UCSD-AML1 (cell line): ENCODE measurements around the gene APOB.
"Not testable (repeated sequence)": the region's sequence is repeated elsewhere in the genome, so short reads cannot be mapped to it uniquely, and the experiment has no call there.

Source experiments
- DNase-seq: peaks from one replicate; lab custom pipeline; 2025; ENCODE audit not compliant: unreplicated experiment; lab: John Stamatoyannopoulos, UW

APOB gene

DNA sequence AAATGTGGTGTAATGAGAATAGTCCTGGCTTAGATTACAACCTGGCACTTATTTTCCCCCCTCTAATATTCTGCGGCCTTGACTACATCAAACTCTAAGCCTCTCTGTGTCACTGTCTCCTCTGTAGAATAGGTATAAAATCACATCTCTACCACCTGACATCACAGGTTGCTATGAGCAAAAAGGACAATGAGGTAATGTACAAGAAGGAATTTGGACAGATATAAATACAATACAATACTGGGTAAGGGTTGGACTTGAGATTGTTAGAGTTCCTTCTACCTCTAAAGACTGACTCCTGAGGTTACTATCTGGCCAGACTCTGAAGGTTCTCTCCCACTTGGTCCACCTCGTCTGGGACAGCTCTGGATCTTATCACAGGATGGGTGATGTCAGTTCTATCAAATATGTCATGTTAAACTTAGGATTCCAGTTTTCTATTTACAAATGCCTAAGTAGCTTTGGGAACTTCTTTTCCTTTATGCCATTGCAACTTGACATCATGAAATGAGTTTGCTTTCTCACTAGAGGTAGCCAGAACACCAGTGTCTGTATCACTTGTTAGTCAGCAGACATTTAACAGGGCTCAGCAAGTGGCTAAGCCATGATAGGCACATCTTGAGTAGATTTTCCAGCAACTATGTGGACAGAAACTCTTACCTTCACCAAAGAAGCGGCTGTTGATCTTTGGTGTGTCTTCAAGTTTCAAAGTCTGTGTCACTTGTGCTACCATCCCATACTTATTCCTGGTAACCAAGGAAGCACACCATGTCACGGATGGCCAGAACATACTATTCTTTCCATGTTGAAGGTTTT lies 9.5 kb downstream of the APOB start:
- DNase-seq, result no peak

DNA sequence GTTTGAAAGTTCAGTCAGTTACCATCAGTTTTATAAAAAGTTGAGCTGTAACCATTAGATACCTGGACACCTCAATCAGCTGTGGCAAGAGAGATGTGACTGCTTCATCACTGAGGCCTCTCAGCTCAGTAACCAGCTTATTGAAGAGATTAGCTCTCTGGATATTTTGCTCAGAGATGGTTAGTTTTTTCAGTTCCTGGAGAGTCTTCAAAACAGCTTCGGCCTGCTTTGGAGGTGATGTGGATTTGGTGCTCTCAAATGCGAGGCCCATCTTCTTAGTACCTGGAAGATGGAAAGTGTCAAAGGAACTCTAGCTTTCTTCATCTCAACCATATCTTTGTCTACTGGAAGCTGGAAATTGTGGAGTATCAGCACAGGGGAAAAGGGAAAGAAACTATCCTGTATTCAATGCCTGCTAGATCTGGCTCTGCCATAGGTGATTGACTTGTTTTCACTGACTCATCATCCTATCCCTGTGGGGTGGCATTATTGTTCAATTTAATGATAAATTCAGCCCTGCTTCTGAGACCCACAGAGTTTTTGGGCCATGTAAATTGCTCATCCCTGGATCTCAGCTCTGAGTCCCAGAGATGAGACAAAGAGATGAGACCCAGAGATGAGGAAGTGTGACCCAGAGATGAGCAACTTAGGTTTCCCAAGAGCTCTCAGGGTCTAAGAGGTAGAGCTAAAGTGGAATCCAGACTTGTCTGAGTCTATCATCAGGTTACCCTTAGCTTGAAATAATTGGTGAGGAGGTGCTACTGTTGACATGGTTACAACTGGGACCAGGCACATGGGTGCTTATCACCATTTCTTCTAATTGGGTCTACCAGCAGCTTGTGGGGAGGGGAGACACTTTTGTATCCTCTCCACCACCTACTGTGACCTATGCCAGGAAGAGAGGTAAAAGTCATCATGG lies 10.4 kb downstream of the APOB start:
- DNase-seq, result no peak

DNA sequence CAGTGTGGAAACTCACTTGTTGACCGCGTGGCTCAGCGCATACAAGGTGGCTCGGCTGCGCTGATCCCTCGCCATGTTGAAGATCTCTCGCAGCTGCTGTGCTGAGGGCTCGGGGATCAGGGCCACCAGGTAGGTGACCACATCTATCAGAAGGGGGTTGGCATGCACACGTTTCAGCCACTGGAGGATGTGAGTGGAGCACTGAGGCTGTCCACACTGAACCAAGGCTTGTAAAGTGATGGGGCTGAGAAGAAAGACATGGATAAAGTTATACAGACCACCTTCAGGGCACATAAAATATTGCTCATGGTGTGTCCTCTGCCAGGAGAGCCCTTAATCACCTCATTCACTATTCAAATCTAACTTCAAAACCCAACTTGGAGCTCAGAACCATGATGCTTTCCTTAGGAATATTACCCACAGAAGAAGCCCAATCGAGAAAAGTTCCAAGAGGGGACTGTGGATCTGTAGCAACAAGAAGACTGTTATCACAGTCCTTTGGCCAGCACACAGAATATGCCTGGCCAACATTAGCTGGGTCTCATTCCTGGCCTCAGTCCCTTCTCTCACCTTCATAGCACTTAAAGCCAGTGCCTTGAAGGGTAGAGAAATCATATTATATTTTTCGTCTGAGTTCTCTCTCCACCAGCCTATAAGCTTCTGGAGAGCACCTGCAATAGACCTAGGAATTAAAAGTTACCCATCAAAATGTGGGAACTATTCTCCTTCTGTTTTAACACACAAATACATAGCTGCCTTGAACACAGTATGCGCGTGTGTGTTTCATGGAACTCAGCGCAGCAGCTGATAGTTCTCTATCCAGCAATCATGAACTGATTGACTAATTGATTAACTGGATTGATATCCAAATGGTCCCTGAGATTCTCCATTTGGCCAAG lies 11.3 kb downstream of the APOB start:
- DNase-seq, result no peak

DNA sequence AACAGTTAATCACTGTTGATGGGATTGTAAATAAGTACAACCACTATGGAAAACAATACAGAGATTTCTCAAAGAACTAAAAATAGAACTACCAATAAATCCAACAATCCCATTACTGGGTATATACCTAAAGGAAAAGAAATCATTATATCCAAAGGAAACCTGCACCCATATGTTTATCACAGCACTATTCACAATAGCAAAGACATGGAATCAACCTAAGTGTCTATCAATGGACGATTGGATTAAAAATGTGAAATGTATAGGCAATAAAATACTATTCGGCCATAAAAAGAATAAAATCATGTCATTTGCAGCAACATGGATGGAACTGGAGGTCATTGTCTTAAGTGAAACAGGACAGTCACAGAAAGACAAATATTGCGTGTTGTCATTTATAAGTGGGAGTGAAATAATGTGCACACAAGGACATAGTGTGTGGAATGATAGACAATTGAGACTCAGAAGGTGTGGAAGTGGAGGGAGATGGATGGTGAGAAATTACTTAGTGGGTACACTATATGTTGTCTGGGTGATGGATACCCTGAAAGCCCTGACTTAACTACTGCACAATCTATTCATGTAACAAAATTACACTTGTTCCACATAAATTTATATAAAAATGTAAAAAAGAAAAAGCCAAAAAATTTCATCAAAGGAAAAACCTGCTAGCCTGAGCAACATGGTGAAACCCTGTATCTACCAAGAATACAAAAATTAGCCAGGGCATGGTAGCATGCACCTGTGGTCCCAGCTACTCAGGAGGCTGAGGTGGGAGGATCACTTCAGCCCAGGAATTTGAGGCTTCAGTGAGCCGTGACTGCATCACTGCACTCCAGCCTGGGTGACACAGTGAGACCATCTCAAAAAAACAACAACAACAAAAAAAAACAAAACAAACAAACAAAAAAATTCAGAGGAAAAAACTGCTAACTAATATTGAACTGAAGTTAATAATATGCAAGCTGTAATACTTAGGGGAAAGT lies 12.6 kb downstream of the APOB start:
- DNase-seq, result no peak

DNA sequence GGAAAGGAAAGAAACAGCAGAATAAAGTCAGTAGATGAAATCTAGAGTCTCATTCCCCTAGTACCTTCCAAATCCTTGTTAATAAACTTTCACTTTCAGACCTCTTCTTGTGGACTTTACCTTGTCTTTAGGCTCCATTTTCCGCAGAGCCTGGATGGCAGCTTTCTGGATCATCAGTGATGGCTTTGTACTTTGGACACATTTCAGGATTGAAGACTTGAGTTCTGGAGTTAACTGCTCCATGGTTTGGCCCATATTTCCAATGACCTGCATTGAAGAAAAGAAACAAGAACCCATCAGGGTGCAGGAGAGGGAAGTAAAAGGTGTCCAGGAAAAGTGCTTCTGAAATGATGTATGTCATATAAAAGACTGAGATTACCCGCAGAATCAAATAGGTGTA lies 14.4 kb downstream of the APOB start:
- no peak for DNase-seq

DNA sequence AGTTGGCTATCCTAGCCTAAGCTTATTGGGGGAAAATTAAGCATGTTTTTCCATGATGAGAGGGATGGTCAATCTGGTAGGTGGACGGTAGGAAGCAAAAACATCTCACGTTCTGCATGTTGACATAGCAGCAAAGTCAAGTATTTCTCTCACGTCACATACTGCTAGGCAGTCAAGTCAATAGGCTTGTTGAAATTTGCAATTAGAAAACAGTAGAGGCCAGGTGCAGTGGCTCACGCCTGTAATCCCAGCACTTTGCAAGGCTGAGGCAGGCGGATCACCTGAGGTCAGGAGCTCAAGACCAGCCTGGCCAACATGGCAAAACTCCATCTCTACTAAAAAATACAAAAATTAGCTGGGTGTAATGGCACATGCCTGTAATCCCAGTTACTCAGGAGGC lies 14.9 kb downstream of the APOB start:
- DNase-seq, result not testable (repeated sequence)

DNA sequence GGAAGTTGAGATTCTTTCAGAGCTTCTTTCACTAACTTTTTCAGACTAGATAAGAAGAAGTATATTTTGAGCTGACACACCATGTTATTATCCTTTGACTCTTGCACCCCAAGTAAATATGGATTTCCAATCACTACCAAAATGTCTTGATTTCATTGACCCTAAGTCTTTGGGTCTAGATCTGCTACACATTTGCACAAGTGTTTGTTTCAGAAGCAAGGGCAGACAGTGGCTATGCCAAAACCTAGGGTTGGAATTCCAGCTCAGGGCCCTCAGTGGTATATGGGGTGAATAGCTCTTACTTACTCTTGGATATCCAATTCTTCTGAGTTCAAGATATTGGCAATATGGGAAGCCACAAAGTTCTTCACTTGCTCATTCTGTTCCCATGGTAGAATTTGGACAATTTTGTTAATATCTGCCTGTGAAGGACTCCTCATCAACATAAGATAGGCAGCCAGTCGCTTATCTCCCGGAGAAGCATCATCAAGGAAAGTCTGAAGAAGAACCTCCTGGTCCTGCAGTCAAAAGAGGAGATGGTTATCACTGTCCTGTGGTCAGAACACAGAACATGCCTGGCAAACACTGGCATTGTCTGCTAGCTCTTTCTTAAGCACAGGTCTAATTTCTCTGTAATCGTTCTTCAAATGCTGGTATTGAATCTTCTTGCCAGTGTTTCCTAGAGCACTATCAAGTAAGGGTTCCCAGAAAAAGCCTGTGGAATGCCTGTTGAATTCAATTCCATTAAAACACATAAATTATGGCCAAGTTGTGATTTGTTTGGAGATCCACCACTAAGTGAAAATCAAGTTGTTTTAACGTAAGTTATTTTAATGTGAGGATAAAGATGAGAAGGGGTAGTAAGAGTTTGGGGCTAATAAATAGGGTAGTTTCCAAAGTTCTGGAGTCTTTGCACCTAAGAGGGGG lies 15.6 kb downstream of the APOB start:
- no peak for DNase-seq

DNA sequence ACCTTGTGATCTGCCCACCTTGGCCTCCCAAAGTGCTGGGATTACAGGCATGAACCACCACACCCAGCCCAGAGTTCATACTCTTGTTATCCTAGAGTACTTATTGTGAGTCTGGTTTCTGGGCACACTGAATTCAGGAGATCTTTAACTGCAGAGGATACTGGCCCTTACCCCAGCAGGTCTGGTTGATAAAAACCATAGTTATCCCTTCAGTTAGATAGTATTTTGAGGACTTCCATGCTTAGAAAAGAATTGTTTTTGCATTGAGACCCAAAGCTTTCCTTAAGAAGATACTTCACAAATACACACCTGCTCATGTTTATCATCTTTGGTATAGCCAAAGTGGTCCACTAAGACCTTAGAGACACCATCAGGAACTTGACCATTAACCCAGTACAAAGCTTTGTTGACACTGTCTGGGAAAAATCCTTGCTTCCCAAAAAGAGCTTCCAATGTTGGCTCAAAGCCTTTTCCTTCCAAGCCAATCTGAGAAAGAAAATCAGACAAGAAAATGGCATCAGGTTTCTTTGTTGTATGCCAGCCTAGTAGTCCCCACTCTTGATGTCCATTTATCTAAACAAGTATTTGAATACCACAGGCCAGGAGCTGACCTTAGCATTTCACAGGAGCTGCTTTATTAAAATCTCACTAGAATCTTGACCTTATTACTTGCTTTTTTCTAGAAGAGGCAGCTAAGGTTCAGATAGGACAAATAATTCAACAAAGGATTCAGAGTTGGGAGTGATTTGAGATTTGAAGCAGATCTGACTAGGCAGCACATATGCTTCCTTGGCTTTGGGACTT lies 17.2 kb downstream of the APOB start:
- DNase-seq, result no peak

DNA sequence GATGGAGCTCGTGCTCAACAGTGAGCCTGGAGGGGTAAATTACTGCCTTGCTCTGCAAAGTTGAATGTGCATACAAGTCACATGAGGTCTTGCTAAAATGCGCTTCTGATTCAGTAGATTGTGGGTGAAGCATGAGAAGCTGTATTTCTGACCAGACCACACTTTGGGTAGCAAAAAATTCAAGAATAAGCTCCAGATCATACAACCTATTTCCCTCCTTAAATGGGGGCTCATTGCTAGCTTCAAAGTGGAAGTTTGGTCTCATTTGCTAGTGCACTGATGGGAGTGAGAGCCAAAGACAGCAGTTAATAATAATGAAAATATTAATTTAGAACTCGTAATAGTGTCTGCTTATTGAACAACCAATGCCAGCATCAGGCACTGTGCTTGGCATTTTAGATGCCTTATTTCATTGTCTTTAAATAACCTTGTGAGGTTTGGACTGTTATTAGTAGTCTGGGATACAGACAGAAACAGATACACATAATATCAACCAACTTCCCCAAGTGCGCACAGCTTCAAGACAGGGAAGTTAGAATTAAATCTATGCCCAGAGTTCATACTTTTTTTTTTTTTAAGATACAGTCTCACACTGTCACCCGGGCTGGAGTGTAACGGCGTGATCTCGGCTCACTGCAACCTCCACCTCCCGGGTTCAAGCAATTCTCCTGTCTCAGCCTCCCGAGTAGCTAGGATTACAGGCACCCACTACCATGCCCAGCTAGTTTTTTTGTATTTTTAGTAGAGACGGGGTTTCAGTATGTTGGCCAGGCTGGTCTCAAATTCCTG lies 18.0 kb downstream of the APOB start:
- DNase-seq, result no peak

DNA sequence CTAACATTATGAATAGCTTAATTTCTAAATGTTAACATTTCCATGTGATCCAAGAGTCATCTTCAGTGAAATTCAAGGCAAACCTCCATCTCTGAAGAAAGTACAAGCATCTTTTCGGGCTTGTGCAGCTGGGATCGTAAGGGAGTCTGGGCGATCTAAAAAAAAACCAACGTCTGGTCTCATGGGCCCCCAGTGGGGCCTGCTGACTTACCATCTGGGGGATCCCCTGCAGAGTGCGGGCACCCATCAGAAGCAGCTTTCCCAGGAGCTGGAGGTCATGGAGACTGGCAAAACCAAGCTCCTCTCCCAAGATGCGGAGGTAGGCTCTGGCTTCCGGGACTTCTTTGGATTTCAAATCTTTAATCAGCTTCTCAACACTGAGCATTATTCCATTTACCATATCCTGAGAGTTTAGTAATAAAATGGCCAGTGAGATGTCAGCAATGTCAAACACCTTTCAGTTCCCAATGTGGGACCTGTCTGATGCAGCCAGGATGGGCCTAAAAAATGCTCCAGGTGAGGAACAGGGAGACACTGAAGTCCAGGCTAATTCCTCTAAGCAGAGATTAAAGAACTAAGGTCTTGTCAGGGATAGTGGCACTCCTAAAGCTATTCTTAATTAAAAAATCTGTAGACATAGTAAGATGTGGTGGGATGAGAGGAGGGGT lies 19.0 kb downstream of the APOB start:
- DNase-seq, result no peak

DNA sequence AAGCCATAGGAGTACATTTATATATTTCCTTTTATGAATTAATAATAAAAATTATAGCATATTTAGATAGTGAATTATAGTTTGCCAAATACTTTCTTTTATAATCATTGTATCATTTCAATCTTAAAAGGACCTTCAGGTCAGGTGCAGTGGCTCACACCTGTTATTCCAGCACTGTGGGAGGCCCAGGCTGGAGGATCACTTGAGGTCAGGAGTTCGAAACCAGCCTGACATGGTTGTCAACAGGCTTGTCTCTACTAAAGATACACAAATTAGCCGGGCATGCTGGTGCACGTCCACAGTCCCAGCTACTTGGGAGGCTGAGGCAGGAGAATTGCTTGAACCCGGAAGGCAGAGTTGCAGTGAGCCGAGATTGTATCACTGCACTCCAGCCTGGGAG lies 19.7 kb downstream of the APOB start:
- DNase-seq, result no peak

DNA sequence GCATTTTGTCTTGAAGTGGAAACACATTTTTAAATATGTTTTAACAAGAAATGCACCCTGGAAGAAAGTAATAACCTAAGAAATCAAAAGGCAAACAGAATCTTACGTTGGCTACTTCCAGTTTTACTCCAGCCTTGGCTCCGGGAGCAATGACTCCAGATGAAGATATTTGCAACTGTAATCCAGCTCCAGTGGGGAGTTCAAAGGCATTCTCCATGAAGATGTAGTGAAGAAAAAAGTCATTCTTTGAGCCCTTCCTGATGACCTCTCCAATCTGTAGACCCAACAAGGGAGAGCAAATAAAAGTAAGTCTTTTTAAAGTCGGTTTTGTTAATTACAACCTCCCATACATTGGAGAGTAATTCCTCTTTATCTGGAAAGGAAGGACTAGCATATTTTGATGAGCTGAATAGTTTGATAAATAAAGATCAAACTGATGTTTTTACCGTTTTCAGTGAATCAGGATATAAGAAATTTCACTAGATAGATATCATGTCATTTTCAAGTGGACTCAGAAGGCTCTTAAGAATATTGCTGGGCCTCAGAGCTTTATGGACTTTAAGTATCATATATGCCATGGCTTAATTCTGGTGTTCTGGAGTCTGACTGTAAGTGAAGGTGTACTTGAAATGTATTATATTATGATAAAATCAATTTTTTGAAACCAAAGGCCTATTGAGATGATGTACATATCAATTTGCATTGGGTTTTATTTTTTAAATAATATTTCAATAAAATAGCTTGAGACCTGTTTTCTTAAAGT lies 20.3 kb downstream of the APOB start:
- DNase-seq, result no peak

DNA sequence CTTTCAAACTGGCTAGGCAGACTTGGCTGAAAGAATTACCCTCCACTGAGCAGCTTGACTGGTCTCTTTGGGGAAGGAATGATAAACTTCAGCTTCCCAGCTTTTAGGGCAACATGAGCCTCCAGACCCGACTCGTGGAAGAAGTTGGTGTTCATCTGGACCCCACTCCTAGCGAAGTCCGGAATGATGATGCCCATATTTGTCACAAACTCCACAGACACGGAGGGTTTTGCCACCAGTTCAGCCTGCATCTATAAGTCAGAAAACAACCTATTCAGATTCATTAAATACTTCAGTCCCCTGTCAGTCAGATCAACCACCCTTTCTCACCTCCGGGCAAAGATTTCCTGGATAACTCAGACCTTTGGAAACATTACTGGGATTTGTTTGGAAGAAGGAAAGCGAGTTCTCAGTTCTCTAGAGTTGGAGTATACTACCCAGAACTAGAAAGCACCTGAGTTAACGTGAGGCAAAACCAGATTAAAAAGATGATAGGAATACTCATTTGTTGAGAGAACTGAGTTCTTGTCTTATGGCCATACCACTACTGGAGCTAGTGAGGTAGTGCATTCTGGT lies 21.0 kb downstream of the APOB start:
- no peak for DNase-seq

DNA sequence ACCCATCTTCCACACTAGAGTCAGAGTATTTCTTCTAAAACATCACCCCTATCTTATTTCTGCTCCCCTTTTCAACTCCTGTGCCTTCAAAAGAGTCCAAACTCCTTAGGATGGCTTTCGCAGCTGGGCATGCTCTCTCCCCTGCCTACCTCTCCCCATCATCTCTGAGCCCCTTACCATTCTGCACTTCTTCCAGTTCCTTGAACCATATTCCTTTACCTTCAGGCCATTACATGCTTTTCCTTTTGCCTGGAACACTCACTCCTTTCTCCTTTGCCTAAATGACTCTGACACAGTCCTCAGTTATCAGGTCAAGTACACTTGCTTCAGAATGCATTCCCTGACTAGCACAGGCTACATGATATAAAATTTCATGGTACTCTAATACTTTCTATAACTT lies 22.4 kb downstream of the APOB start:
- DNase-seq, result no peak

DNA sequence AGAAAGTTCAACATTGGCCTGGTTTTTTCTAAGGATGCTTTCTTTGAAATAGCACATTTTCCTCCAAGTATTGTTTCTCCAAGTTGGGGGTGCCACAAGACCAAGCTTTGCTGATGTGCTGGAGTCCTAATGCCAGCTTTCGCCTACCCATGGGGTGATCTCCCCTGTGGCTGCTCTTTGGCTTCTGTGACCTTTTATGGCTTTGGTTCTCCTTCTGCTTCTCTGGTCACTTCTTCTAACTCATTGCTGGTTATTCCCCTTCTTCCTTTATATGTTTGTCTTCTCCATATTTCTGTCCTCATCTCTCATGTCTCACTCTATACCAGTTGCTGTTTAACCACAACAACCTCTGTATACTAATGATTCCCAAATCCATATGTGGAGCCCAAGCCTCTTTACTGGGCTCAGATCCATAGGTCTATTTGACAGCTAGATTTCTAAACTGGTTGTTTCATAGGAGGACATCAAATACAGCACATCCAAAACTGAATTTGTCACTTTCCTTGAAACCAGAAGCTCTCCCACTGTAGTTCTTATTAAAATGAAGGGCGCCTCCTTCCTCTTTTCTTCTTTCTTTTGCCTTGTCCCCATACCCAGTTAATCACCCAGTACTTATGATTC lies 23.1 kb downstream of the APOB start:
- DNase-seq, result no peak
